Subcutaneous abdominal adipose tissue (tissue), 5 donors: ENCODE results near the gene FAM47E.
"Not testable (repeated sequence)": the region's sequence is repeated elsewhere in the genome, so short reads cannot be mapped to it uniquely, and the experiment has no call there.

Experiments used
- H3K27ac ChIP-seq: one replicate; pipeline ENCODE4 v1.7.0; 2013; ENCODE audit warnings: low read depth, mild to moderate bottlenecking, inconsistent platforms, low read length, moderate library complexity
- H3K27me3 ChIP-seq, 5 donors: one replicate each; pipeline ENCODE4 v1.7.0; 2013; ENCODE audit warnings: low read length in 5 of 5, inconsistent platforms in 1 of 5; ENCODE audit not compliant: control insufficient read depth in 5 of 5, insufficient read depth in 4 of 5
- H3K36me3 ChIP-seq, 5 donors: one replicate each; pipeline ENCODE4 v1.7.0; 2013; ENCODE audit warnings: low read length in 5 of 5; ENCODE audit not compliant: control insufficient read depth in 5 of 5, insufficient read depth in 5 of 5
- H3K4me1 ChIP-seq, 5 donors: one replicate each; pipeline ENCODE4 v1.7.0; 2013; ENCODE audit warnings: low read length in 5 of 5, mild to moderate bottlenecking in 3 of 5, moderate library complexity in 1 of 5; ENCODE audit not compliant: control insufficient read depth in 5 of 5, insufficient read depth in 5 of 5
- H3K4me3 ChIP-seq, 5 donors: one replicate each; pipeline ENCODE4 v1.7.0; 2013; ENCODE audit warnings: low read length in 5 of 5, low read depth in 1 of 5
- H3K9ac ChIP-seq, 5 donors: one replicate each; pipeline ENCODE4 v1.7.0; 2013; ENCODE audit warnings: low read length in 5 of 5, mild to moderate bottlenecking in 4 of 5, moderate library complexity in 3 of 5
- H3K9me3 ChIP-seq, 5 donors: one replicate each; pipeline ENCODE4 v1.7.0; 2013; ENCODE audit warnings: low read length in 5 of 5; ENCODE audit not compliant: control insufficient read depth in 5 of 5
- donor health status: healthy.
- donor health status: healthy.
- donor health status: healthy.
- donor health status: healthy.
- donor health status: healthy.

The FAM47E gene

GRCh38 chr4:76275486-76276124, 24.1 kb downstream of the FAM47E start:
- Histone ChIP-seq H3K36me3 (no peaks in the 10 kb centered on the region), H3K27me3 (no peaks in the 10 kb centered on the region), H3K9ac (no peak overlapping the region), H3K4me1 (peaks cover 2 to 55% (median 14%) of the 10 kb centered on the region in 5 donors), H3K4me3 (no peak overlapping the region), H3K9me3 (no peaks in the 10 kb centered on the region), H3K27ac (no peak overlapping the region)

- Histone ChIP-seq H3K9ac (no peak overlapping the region), H3K4me3 (no peak overlapping the region), H3K27me3 (no peaks in the 10 kb centered on the region), H3K27ac (no peak overlapping the region), H3K9me3 (no peaks in the 10 kb centered on the region), H3K4me1 (peaks cover 5 to 62% (median 23%) of the 10 kb centered on the region in 5 donors), H3K36me3 (no peaks in the 10 kb centered on the region)
Measured at GRCh38 chr4:76276813-76277212, 25.3 kb downstream of the FAM47E start.

GRCh38 chr4:76277667-76278066, 26.1 kb downstream of the FAM47E start:
- Histone ChIP-seq H3K27me3 (no peaks in the 10 kb centered on the region), H3K4me3 (no peak overlapping the region), H3K9me3 (no peaks in the 10 kb centered on the region)

GRCh38 chr4:76278583-76278982, 27.1 kb downstream of the FAM47E start:
- no peak overlapping the region for H3K9ac ChIP-seq
- no peaks in the 10 kb centered on the region for H3K27me3 ChIP-seq
- H3K4me3 ChIP-seq = no peak overlapping the region
- H3K36me3 ChIP-seq = no peaks in the 10 kb centered on the region
- peaks cover 5 to 53% (median 23%) of the 10 kb centered on the region in 5 donors for H3K4me1 ChIP-seq
- peak overlapping the region; percentile 66 for H3K27ac ChIP-seq
- H3K9me3 ChIP-seq = no peaks in the 10 kb centered on the region

More at GRCh38 chr4:76277667-76278066, 26.1 kb downstream of the FAM47E start:
- Histone ChIP-seq H3K27ac (peak overlapping the region; percentile 66), H3K9ac (no peak overlapping the region), H3K36me3 (no peaks in the 10 kb centered on the region), H3K4me1 (peaks cover 5 to 57% (median 23%) of the 10 kb centered on the region in 5 donors)

- H3K36me3 ChIP-seq = no peaks in the 10 kb centered on the region
- H3K9ac ChIP-seq = no peak overlapping the region
- H3K4me1 ChIP-seq = peaks cover 5 to 52% (median 23%) of the 10 kb centered on the region in 5 donors
- peak overlapping the region; percentile 66 for H3K27ac ChIP-seq
- H3K27me3 ChIP-seq = no peaks in the 10 kb centered on the region
- no peaks in the 10 kb centered on the region for H3K9me3 ChIP-seq
- no peak overlapping the region for H3K4me3 ChIP-seq
Measured at GRCh38 chr4:76279462-76279861, 27.9 kb downstream of the FAM47E start.

- H3K27me3 ChIP-seq = no peaks in the 10 kb centered on the region
- H3K4me1 ChIP-seq = peaks cover 5 to 40% (median 20%) of the 10 kb centered on the region in 5 donors
- H3K4me3 ChIP-seq = no peak overlapping the region
- H3K36me3 ChIP-seq = no peaks in the 10 kb centered on the region
- peak overlapping the region; percentile 66 for H3K27ac ChIP-seq
- no peaks in the 10 kb centered on the region for H3K9me3 ChIP-seq
- no peak overlapping the region for H3K9ac ChIP-seq
Measured at GRCh38 chr4:76280488-76281441, 29.2 kb downstream of the FAM47E start.

- not testable (repeated sequence) for H3K9ac ChIP-seq, H3K9me3 ChIP-seq, H3K27me3 ChIP-seq, H3K4me3 ChIP-seq, H3K36me3 ChIP-seq
- peak overlapping the region; percentile 41 for H3K27ac ChIP-seq
- H3K4me1 ChIP-seq = peaks cover 5 to 36% (median 19%) of the 10 kb centered on the region in 5 donors
Measured at GRCh38 chr4:76281594-76281993, 30.1 kb downstream of the FAM47E start.

GRCh38 chr4:76282941-76283689, 31.6 kb downstream of the FAM47E start:
- Histone ChIP-seq H3K36me3 (no peaks in the 10 kb centered on the region), H3K27ac (no peak overlapping the region), H3K4me1 (peaks cover 3 to 28% (median 16%) of the 10 kb centered on the region in 5 donors), H3K27me3 (no peaks in the 10 kb centered on the region), H3K9me3 (no peaks in the 10 kb centered on the region), H3K4me3 (no peak overlapping the region), H3K9ac (no peak overlapping the region)

- peaks cover 3 to 20% (median 11%) of the 10 kb centered on the region in 5 donors for H3K4me1 ChIP-seq
- H3K27me3 ChIP-seq = no peaks in the 10 kb centered on the region
- no peak overlapping the region for H3K4me3 ChIP-seq
- H3K9ac ChIP-seq = no peak overlapping the region
- no peaks in the 10 kb centered on the region for H3K36me3 ChIP-seq
- H3K9me3 ChIP-seq = no peaks in the 10 kb centered on the region
- H3K27ac ChIP-seq = no peak overlapping the region
Measured at GRCh38 chr4:76283900-76284299, 32.4 kb downstream of the FAM47E start.
